CD4-positive, alpha-beta T cell treated with Interleukin-17A for 1 hour (primary cell): ENCODE measurements around the gene HDAC1.
"Not testable (repeated sequence)": the region's sequence is repeated elsewhere in the genome, so short reads cannot be mapped to it uniquely, and the experiment has no call there.

ENCODE experiments used
- DNase-seq: peaks from one replicate; pipeline ENCODE4 v3.0.0-alpha.2; 2020

HDAC1 gene

GRCh38 chr1:32350785-32351398, 59.0 kb downstream of the HDAC1 start:
- no peak for DNase-seq

- DNase-seq, result peak; percentile 95
Observed at GRCh38 chr1:32351399-32352238, 59.7 kb downstream of the HDAC1 start.

- no peak for DNase-seq
Observed at GRCh38 chr1:32352239-32352745, 60.4 kb downstream of the HDAC1 start.

GRCh38 chr1:32352831-32353383, 61.0 kb downstream of the HDAC1 start:
- DNase-seq, result no peak

GRCh38 chr1:32353431-32353830, 61.5 kb downstream of the HDAC1 start:
- no peak for DNase-seq

- DNase-seq, result no peak
Observed at GRCh38 chr1:32353886-32354570, 62.1 kb downstream of the HDAC1 start.

GRCh38 chr1:32355778-32356177, 63.9 kb downstream of the HDAC1 start:
- DNase-seq, result not testable (repeated sequence)

- DNase-seq, result no peak
Observed at GRCh38 chr1:32356478-32356877, 64.6 kb downstream of the HDAC1 start.

- no peak for DNase-seq
Observed at GRCh38 chr1:32357614-32358013, 65.7 kb downstream of the HDAC1 start.

- DNase-seq, result no peak
Observed at GRCh38 chr1:32358435-32358834, 66.6 kb downstream of the HDAC1 start.

- DNase-seq, result no peak
Observed at GRCh38 chr1:32361308-32361673, 69.4 kb downstream of the HDAC1 start.

- DNase-seq, result peak; percentile 15
Observed at GRCh38 chr1:32361674-32362473, 70.0 kb downstream of the HDAC1 start.

- DNase-seq, result no peak
Observed at GRCh38 chr1:32362474-32363313, 70.8 kb downstream of the HDAC1 start, which contains the start of the genes FAM229A and TSSK3. FAM229A (minus strand) TSS chr1:32362485; CDS start chr1:32362091, 394 bp downstream. TSSK3 (plus strand) TSS chr1:32362539; CDS start chr1:32362702, 163 bp downstream.

GRCh38 chr1:32363713-32364112, 71.8 kb downstream of the HDAC1 start:
- DNase-seq, result no peak

- DNase-seq, result no peak
Observed at GRCh38 chr1:32364836-32365235, 73.0 kb downstream of the HDAC1 start.

GRCh38 chr1:32365445-32365844, 73.6 kb downstream of the HDAC1 start:
- DNase-seq, result no peak

GRCh38 chr1:32367912-32368635, 76.2 kb downstream of the HDAC1 start:
- DNase-seq, result no peak

- peak; percentile 83 for DNase-seq
Observed at GRCh38 chr1:32372149-32372756, 80.4 kb downstream of the HDAC1 start.

GRCh38 chr1:32373996-32374592, 82.2 kb downstream of the HDAC1 start:
- DNase-seq, result no peak

GRCh38 chr1:32376199-32376598, 84.3 kb downstream of the HDAC1 start:
- DNase-seq, result no peak
